IPS DF 6.9 (cell line): ENCODE measurements around the gene ME3.

Experiments used
- DNase-seq: peaks from one replicate; pipeline ENCODE4 v3.0.0-alpha.2; 2013; ENCODE audit warnings: low read depth, low spot score
- H3K27ac ChIP-seq: one replicate; pipeline ENCODE4 v1.5.1; 2013; ENCODE audit warnings: low read length, control low read depth
- H3K27me3 ChIP-seq: 2 replicates; pipeline ENCODE4 v1.6.1; 2013; ENCODE audit warnings: mild to moderate bottlenecking, low read length; ENCODE audit not compliant: control insufficient read depth, insufficient read depth
- H3K36me3 ChIP-seq: 2 replicates; pipeline ENCODE4 v1.6.1; 2013; ENCODE audit warnings: low read length; ENCODE audit not compliant: control insufficient read depth, insufficient read depth
- H3K4me1 ChIP-seq: 2 replicates; pipeline ENCODE4 v1.6.1; 2013; ENCODE audit warnings: low read length; ENCODE audit not compliant: control insufficient read depth, insufficient read depth
- H3K4me3 ChIP-seq: 2 replicates; pipeline ENCODE4 v1.5.1; 2013; ENCODE audit warnings: mild to moderate bottlenecking, low read length
- H3K9me3 ChIP-seq: 2 replicates; pipeline ENCODE4 v1.6.1; 2013; ENCODE audit warnings: low read length, inconsistent platforms; ENCODE audit not compliant: control insufficient read depth, insufficient read depth
- WGBS: extraction: QIAGEN DNeasy Blood & Tissue Kit; methylation state at CpG from one replicate; pipeline ENCODE4 v1.1.7; 2013; ENCODE audit warnings: mixed read lengths, missing lambda C conversion rate; ENCODE audit not compliant: insufficient read length, insufficient coverage; 5-methylcytosine and 5-hydroxymethylcytosine counted together

ME3 gene

DNA sequence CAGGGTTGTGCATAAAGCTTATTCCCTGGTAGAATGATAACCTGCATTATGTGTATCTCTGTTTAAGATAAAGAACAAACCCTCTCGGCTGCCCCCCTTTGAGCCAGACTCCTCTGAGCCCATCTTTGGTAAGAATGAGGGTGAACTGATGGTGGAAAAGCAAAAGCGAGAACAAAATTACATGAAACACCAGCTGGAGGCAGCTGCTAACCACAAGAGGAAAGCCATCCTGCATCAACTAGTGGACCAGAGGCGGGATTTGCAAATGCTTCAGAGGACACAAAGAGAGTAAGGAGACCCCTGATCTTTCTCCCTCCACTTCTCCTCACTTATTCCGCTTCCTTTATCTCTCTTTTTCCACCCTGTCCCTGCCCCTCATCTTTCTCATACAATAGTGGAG lies 257.4 kb downstream of the ME3 start:
- 100% methylated on average over 1 of the region's 4 CpGs for WGBS

DNA sequence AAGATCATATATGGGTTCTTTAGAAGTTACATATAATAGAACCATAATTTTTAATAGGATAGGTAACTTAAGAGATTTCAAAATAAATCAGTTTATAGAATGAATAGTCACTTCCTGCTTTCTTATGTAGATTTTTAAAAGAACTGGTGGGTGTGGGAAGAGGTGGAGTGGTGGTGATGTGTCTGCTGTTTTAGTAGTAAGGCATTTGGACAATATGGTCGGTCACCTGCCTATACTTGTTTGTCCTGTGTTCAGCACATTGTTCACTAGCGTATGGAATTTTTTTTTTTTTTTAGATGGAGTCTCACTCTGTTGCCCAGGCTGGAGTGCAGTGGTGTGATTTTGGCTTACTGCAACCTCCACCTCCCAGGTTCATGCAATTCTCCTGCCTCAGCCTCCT lies 258.4 kb downstream of the ME3 start:
- no CpG with 5 or more reads among the region's 2 CpGs for WGBS
- no peaks in the 10 kb centered on the region for H3K4me1 ChIP-seq
- no peaks in the 10 kb centered on the region for H3K36me3 ChIP-seq
- no peak overlapping the region for H3K27ac ChIP-seq
- no peak overlapping the region for H3K4me3 ChIP-seq
- no peaks in the 10 kb centered on the region for H3K27me3 ChIP-seq
- DNase-seq: no peak
- no peaks in the 10 kb centered on the region for H3K9me3 ChIP-seq

More for the DNA sequence above, 257.4 kb downstream of the ME3 start:
- Histone ChIP-seq H3K9me3 (no peaks in the 10 kb centered on the region), H3K4me1 (no peaks in the 10 kb centered on the region), H3K4me3 (no peak overlapping the region), H3K27ac (no peak overlapping the region), H3K27me3 (no peaks in the 10 kb centered on the region), H3K36me3 (no peaks in the 10 kb centered on the region)
- no peak for DNase-seq

DNA sequence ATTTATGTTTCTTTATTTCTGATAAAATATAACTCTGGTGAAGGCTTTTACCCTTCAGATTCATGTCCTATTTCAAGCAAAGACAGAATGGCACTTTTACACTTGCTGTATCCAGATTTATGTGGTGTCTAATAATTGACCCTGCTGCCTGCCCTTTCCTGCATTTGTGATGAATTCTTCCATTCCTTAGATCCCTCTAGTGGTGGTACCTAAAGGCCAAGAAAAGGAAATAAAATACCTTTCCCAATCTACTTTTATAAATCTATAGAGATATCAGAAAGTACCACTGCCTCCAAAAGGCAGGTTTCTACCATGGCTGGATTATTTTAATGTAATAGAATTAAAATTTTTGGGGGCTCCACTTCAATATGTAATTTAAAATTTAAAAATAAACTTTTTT lies 263.6 kb downstream of the ME3 start:
- no peaks in the 10 kb centered on the region for H3K36me3 ChIP-seq
- no peaks in the 10 kb centered on the region for H3K27me3 ChIP-seq
- no peaks in the 10 kb centered on the region for H3K9me3 ChIP-seq
- no peak for DNase-seq
- H3K4me1 ChIP-seq: no peaks in the 10 kb centered on the region
- no peak overlapping the region for H3K27ac ChIP-seq
- H3K4me3 ChIP-seq: no peak overlapping the region

- Histone ChIP-seq H3K36me3 (no peaks in the 10 kb centered on the region), H3K9me3 (no peaks in the 10 kb centered on the region), H3K4me1 (no peaks in the 10 kb centered on the region), H3K27me3 (no peaks in the 10 kb centered on the region), H3K27ac (no peak overlapping the region), H3K4me3 (no peak overlapping the region)
- DNase-seq: no peak
- 100% methylated on average over 1 of the region's 1 CpG for WGBS
These were observed 269.0 kb downstream of the ME3 start for GRCh38 chr11:86403458-86403857.

GRCh38 chr11:86398106-86398505 lies 274.3 kb downstream of the ME3 start:
- Histone ChIP-seq H3K4me3 (no peak overlapping the region), H3K9me3 (no peaks in the 10 kb centered on the region), H3K27ac (no peak overlapping the region), H3K36me3 (no peaks in the 10 kb centered on the region), H3K4me1 (0 out of 2 replicates have a peak, but pooled peaks cover 2% of the 10 kb centered on the region), H3K27me3 (no peaks in the 10 kb centered on the region)
- WGBS: 100% methylated on average over 1 of the region's 3 CpGs
- DNase-seq: no peak

DNA sequence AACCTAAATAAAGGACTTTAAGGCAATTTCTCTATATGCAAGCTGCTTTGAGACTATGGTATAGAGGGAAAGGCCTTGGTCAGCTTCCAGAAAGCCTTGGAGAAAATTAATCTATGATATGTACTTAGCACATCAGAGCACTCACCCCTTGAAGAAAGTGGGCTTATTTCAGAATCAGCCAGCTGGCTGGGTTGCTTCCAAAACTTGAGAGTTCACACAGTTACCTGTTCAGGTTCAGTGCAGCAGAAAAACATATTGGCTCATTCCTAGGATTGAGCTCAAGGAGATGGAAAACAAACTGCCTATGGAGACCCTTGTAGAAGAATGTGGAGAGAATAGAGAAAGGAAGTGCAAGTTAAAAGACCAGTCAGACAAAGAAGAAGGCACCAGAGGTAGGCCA lies 275.1 kb downstream of the ME3 start:
- no peak overlapping the region for H3K27ac ChIP-seq
- no peaks in the 10 kb centered on the region for H3K27me3 ChIP-seq
- H3K9me3 ChIP-seq: no peaks in the 10 kb centered on the region
- no peak for DNase-seq
- H3K36me3 ChIP-seq: no peaks in the 10 kb centered on the region
- 0 out of 2 replicates have a peak, but pooled peaks cover 2% of the 10 kb centered on the region for H3K4me1 ChIP-seq
- H3K4me3 ChIP-seq: no peak overlapping the region

- H3K36me3 ChIP-seq: no peaks in the 10 kb centered on the region
- H3K27ac ChIP-seq: no peak overlapping the region
- no peaks in the 10 kb centered on the region for H3K9me3 ChIP-seq
- H3K27me3 ChIP-seq: no peaks in the 10 kb centered on the region
- WGBS: no CpG with 5 or more reads among the region's 2 CpGs
- no peak overlapping the region for H3K4me3 ChIP-seq
- no peak for DNase-seq
- H3K4me1 ChIP-seq: 0 out of 2 replicates have a peak, but pooled peaks cover 2% of the 10 kb centered on the region
These were observed 276.0 kb downstream of the ME3 start for GRCh38 chr11:86396396-86396795.

GRCh38 chr11:86395061-86395551 lies 277.3 kb downstream of the ME3 start:
- Histone ChIP-seq H3K9me3 (no peaks in the 10 kb centered on the region), H3K4me1 (0 out of 2 replicates have a peak, but pooled peaks cover 2% of the 10 kb centered on the region), H3K27me3 (no peaks in the 10 kb centered on the region), H3K4me3 (no peak overlapping the region), H3K27ac (no peak overlapping the region), H3K36me3 (no peaks in the 10 kb centered on the region)
- DNase-seq: no peak
- no CpG with 5 or more reads among the region's 6 CpGs for WGBS
